ENCODE measurements around the gene OR1J1.

The OR1J1 gene

DNA sequence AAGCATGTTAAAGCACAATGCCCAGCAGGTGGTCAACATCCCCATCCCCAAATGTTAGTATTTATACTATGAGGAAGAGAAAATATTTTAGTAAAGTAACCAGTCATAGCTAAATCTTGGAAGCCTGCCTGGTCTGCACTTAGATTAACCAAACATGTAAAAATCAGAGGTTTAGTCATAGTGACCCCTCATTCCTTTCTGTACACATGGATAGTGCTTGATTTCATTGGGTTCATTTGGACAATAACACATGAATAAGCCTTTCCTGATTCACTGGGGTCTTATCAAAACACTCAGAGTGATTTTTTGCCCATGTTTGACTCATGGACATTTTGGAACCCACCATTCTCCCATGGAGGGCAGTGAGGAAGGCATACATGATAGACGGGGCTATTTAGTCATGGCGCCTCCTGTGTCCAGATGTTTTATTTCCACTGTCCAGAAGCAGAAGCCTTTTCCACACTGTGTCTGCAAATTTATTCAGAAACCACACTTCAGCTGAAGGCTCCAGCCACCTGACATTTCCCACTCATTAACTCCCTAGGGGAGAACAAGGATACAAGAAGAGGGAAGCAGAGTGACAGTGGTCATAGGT is 32.5 kb downstream of the OR1J1 start:
- DNase-seq (ENCODE audit: low read depth), result no peak

GRCh38 chr9:122444041-122444733 is 33.5 kb downstream of the OR1J1 start:
- DNase-seq (ENCODE audit: low read depth), result no peak

DNA sequence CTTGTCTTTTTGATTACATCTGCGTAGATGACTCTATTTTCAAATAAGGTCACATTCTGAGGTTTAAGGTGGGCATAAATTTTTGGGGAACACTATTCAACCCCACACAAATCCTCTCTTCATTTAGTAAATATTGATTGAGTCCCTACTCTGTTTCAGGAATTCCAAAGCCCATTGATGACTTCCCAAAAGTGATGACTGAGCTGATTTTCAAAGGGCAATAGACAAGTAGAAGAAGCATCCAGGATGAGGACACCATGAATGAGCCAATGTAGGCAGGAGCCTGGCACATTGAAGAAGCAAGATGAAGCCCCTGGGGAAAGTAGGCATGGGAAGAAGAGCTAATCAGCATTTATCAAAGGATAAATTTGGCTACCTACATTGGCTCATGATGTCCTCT is 35.2 kb downstream of the OR1J1 start:
- no peak for DNase-seq (ENCODE audit: low read depth)
